Chondrocyte (in vitro differentiated cells): ENCODE measurements around the gene PRKAG1. TPM values are rescaled to one million over a fixed set of nuclear protein-coding genes. Genes with fewer than 3 reads are reported as not detected.

Experiments used
- DNase-seq: peaks from one replicate; pipeline ENCODE4 v3.0.0; 2021; ENCODE audit warnings: mixed read lengths, low spot score
- H3K27ac Mint-ChIP-seq: one replicate; pipeline ENCODE4 v1.8.0; 2021; ENCODE audit warnings: mild to moderate bottlenecking, moderate library complexity, mixed read lengths; ENCODE audit not compliant: unreplicated experiment
- H3K27me3 Mint-ChIP-seq: 2 replicates; pipeline ENCODE4 v1.8.0; 2021; ENCODE audit warnings: low read depth, mixed read lengths
- H3K36me3 Mint-ChIP-seq: 2 replicates; pipeline ENCODE4 v1.8.0; 2021; ENCODE audit warnings: low read depth, mixed read lengths
- H3K4me1 Mint-ChIP-seq: 2 replicates; pipeline ENCODE4 v1.8.0; 2021; ENCODE audit warnings: low read depth, mild to moderate bottlenecking, mixed read lengths
- H3K4me3 Mint-ChIP-seq: one replicate; pipeline ENCODE4 v1.8.0; 2021; ENCODE audit warnings: mild to moderate bottlenecking, moderate library complexity, mixed read lengths; ENCODE audit not compliant: unreplicated experiment
- H3K9me3 Mint-ChIP-seq: 2 replicates; pipeline ENCODE4 v1.8.0; 2021; ENCODE audit warnings: low read depth, mixed read lengths
- total RNA-seq: library from RNA; stranded (reverse); gene quantifications from 3 replicates; pipeline ENCODE4 v1.2.1, GENCODE V29; 2021
- TF ChIP-seq, protein P1 (sequence below): fragments of 200-600 bp; sonication (generic); IDR thresholded peaks from 2 replicates; pipeline ENCODE4 v1.5.0; 2021; ENCODE audit warnings: antibody characterized with exemption, mild to moderate bottlenecking, moderate library complexity

Gene PRKAG1
- total RNA-seq, 1 donor from 2014 or later = 61.7 TPM

DNA sequence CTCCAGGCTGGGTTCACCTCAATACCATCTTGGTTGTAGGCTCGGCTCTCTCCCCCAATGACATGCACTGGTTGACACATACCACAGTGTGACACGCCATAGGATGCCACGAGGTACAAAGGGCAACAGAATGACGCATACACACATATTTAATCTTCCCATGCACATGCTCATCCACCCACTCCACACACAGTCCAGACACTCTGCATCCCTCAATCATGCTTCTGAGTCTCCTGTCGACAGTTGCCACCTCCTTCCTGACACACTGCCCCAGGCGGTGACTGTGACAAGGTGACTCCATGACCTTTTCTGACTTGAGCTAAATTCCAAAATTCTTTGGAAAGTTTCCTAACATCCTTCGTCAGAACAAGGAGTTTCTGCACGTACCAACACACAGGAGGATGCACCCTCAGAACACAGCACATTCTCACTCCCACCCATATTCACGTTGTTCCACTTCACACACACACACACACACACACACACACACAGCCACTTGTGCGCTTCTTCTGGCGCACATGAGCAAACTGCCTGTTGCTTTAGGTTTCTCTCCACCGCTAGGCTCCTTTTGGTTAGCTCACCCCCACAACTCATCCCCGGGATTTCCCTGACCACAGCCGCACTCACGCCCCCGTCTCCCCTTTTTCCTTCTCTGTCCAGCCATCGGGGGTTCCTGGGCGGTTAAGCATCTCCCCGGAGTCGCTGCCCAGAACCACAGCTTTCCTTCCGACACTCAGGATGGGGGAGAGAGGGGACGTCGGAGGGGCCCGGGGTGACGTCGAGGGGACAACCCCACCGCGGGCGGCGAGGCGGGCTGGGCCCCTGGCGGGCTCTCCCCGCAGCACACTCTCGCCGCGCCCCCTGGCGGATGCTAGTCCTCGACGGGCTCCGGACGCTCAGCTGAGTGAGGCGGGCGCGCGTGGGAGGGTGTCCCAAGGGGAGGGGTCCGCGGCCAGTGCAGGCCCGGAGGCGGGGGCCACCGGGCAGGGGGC lies 41.0 kb downstream of the PRKAG1 start:
- Mint-ChIP-seq H3K27ac (no peak overlapping the region), H3K27me3 (peaks cover 83% of the 10 kb centered on the region), H3K4me1 (peaks cover 46% of the 10 kb centered on the region), H3K4me3 (no peak overlapping the region), H3K36me3 (peaks cover 2% of the 10 kb centered on the region), H3K9me3 (no peaks in the 10 kb centered on the region)
- DNase-seq = no peak
- TF ChIP-seq, protein P1, sequence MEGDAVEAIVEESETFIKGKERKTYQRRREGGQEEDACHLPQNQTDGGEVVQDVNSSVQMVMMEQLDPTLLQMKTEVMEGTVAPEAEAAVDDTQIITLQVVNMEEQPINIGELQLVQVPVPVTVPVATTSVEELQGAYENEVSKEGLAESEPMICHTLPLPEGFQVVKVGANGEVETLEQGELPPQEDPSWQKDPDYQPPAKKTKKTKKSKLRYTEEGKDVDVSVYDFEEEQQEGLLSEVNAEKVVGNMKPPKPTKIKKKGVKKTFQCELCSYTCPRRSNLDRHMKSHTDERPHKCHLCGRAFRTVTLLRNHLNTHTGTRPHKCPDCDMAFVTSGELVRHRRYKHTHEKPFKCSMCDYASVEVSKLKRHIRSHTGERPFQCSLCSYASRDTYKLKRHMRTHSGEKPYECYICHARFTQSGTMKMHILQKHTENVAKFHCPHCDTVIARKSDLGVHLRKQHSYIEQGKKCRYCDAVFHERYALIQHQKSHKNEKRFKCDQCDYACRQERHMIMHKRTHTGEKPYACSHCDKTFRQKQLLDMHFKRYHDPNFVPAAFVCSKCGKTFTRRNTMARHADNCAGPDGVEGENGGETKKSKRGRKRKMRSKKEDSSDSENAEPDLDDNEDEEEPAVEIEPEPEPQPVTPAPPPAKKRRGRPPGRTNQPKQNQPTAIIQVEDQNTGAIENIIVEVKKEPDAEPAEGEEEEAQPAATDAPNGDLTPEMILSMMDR = peak; percentile 86

DNA sequence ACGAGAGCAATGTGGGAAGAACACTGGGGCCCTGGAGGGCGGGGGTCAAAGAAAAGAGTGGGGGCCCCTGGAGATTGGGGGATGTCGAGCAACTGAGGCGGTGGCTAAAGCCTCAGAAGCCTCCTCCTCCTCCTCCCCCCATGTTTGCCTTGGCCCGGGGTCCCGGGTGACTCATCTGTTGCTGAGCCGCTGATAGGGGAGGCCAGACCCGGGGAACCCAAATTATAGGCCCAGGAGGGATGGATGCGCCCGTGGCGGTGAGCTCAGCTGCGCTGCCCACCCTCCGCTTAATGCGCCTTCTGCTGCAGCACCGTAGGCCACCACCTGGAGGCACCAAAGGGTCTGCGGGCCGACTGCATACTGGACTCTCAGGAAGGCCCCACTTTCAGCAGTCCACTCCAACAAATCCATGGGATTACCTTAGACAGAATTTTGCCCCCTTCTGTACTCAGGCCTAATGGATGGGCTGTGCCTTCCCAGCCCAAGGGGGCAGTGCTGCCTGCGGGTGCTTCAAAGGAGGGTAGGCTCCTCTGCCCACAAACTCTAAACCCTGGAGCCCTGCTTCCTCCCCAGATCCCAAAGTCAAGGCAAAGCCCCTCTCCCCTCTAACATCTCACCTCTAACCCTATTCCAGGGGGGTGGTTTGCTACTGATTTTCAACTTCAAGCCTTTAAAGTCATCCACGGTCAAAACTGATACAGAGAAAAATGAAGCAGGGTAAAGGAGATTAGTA lies 44.5 kb downstream of the PRKAG1 start:
- H3K27me3 Mint-ChIP-seq = peaks cover 72% of the 10 kb centered on the region
- H3K4me3 Mint-ChIP-seq = no peak overlapping the region
- H3K27ac Mint-ChIP-seq = no peak overlapping the region
- no peak for DNase-seq
- peaks cover 36% of the 10 kb centered on the region for H3K4me1 Mint-ChIP-seq
- H3K36me3 Mint-ChIP-seq = no peaks in the 10 kb centered on the region
- TF ChIP-seq, protein P1 = peak; percentile 75
- no peaks in the 10 kb centered on the region for H3K9me3 Mint-ChIP-seq

DNA sequence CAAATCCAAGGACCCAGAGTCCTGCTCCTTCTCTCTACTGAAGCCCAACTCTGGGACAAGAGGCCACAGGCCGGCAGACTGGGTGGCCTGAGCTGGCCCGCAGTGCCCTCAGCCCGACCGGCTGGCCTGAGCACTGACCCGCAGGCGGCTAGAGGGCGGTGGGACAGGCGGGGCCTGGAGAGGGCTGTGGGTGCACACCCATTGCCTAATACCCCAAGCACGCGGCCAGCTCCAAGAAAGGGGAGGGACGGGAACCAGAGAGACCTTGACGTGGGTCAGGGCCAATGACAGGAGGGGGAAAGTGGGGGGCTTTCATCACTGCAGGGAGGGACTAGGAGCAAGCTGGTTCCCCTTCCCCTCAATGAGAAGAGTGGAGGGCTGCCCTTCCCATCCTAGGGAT lies 45.0 kb downstream of the PRKAG1 start:
- Mint-ChIP-seq H3K4me3 (no peak overlapping the region), H3K36me3 (no peaks in the 10 kb centered on the region), H3K9me3 (no peaks in the 10 kb centered on the region), H3K27ac (no peak overlapping the region), H3K27me3 (peaks cover 67% of the 10 kb centered on the region), H3K4me1 (peaks cover 30% of the 10 kb centered on the region)
- TF ChIP-seq, protein P1 = no peak
- no peak for DNase-seq

DNA sequence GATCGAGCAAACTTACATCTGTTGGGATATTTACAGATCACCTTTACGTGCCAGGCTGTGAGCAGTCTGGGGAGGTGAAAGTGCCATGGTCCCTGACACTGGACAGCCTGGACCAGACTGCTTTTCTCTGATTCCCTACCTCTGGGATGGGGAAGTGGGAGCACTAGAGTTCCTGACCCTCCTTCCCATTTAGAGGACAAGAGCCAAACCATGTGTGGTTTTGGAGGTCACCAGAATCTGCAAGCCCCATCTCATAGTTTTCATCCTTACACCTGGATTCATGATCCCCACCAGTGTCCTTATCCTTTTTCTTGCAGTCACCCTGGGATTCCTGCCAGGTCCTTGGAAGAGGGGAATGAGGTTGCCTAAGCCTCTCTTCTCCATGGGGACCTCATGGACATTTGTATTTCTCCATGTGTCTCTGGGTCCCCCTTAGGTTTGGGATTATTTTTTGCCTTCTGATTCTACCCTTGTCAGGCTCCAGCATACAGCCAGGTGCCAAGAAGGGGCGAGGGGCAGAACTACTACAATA lies 45.6 kb downstream of the PRKAG1 start:
- Mint-ChIP-seq H3K4me3 (no peak overlapping the region), H3K27ac (no peak overlapping the region), H3K36me3 (no peaks in the 10 kb centered on the region), H3K4me1 (peaks cover 28% of the 10 kb centered on the region), H3K9me3 (no peaks in the 10 kb centered on the region), H3K27me3 (peaks cover 64% of the 10 kb centered on the region)
- TF ChIP-seq, protein P1 = no peak
- no peak for DNase-seq
